Astrocyte (in vitro differentiated cells and primary cell): ENCODE measurements around the gene MRPS18B. TPM values are rescaled to one million over a fixed set of nuclear protein-coding genes. Genes with fewer than 3 reads are reported as not detected.

ENCODE experiments used
- DNase-seq: peaks from one replicate; pipeline ENCODE4 v3.0.0-alpha.2; 2010; ENCODE audit warnings: low read depth
- FAIRE-seq: peaks from 2 replicates; lab custom pipeline; 2011; peaks lifted over from hg19 to GRCh38; lab: Jason Lieb, UNC
- H2AFZ ChIP-seq: 2 replicates; pipeline ENCODE4 v1.6.0; 2012; ENCODE audit warnings: low read depth, low read length, inconsistent platforms
- H3K27ac ChIP-seq: 2 replicates; pipeline ENCODE4 v1.5.1; 2011; ENCODE audit warnings: low read depth, low read length, inconsistent platforms
- H3K27me3 ChIP-seq: 2 replicates; pipeline ENCODE4 v1.6.0; 2011; ENCODE audit warnings: low read length, inconsistent platforms; ENCODE audit not compliant: insufficient read depth
- H3K36me3 ChIP-seq: 2 replicates; pipeline ENCODE4 v1.5.1; 2011; ENCODE audit warnings: low read length, inconsistent platforms; ENCODE audit not compliant: insufficient read depth
- H3K4me1 ChIP-seq: 2 replicates; pipeline ENCODE4 v1.5.1; 2011; ENCODE audit warnings: low read length, inconsistent platforms; ENCODE audit not compliant: insufficient read depth
- H3K4me2 ChIP-seq: 2 replicates; pipeline ENCODE4 v1.6.0; 2012; ENCODE audit warnings: low read length, inconsistent platforms
- H3K4me3 ChIP-seq: 2 replicates; pipeline ENCODE4 v1.5.1; 2011; ENCODE audit warnings: low read depth, mild to moderate bottlenecking, low read length, inconsistent platforms; ENCODE audit not compliant: insufficient read depth
- H3K79me2 ChIP-seq: 2 replicates; pipeline ENCODE4 v1.6.0; 2012; ENCODE audit warnings: mild to moderate bottlenecking, low read length, inconsistent platforms; ENCODE audit not compliant: insufficient read depth
- H3K9ac ChIP-seq: 2 replicates; pipeline ENCODE4 v1.6.0; 2012; ENCODE audit warnings: mild to moderate bottlenecking, low read length, inconsistent platforms
- H3K9me3 ChIP-seq: 2 replicates; pipeline ENCODE4 v1.5.1; 2012; ENCODE audit warnings: low read depth, mild to moderate bottlenecking, low read length, inconsistent platforms; ENCODE audit not compliant: insufficient read depth
- H4K20me1 ChIP-seq: 2 replicates; pipeline ENCODE4 v1.6.0; 2012; ENCODE audit warnings: low read length, inconsistent platforms; ENCODE audit not compliant: insufficient read depth
- H3K27ac Mint-ChIP-seq: one replicate; pipeline ENCODE4 v1.8.0; 2021; ENCODE audit warnings: mild to moderate bottlenecking, mixed read lengths; ENCODE audit not compliant: unreplicated experiment
- H3K27me3 Mint-ChIP-seq: one replicate; pipeline ENCODE4 v1.8.0; 2021; ENCODE audit warnings: low read depth, mixed read lengths; ENCODE audit not compliant: unreplicated experiment
- H3K36me3 Mint-ChIP-seq: one replicate; pipeline ENCODE4 v1.8.0; 2021; ENCODE audit warnings: low read depth, mixed read lengths; ENCODE audit not compliant: unreplicated experiment
- H3K4me1 Mint-ChIP-seq: one replicate; pipeline ENCODE4 v1.8.0; 2021; ENCODE audit warnings: low read depth, mixed read lengths; ENCODE audit not compliant: unreplicated experiment
- H3K4me3 Mint-ChIP-seq: one replicate; pipeline ENCODE4 v1.8.0; 2021; ENCODE audit warnings: mild to moderate bottlenecking, moderate library complexity, mixed read lengths; ENCODE audit not compliant: unreplicated experiment
- H3K9me3 Mint-ChIP-seq: one replicate; pipeline ENCODE4 v1.8.0; 2021; ENCODE audit warnings: mild to moderate bottlenecking, mixed read lengths; ENCODE audit not compliant: unreplicated experiment
- CTCF ChIP-seq: IDR thresholded peaks from 2 replicates; pipeline ENCODE4 v1.5.1; 2011; ENCODE audit warnings: low read depth, mild to moderate bottlenecking, inconsistent platforms, low read length, moderate library complexity; ENCODE audit not compliant: insufficient read depth
- EZH2 ChIP-seq: IDR thresholded peaks from 2 replicates; pipeline ENCODE4 v1.6.1; 2012; ENCODE audit warnings: mild to moderate bottlenecking, low read length, inconsistent platforms; ENCODE audit not compliant: insufficient read depth
- microRNA-seq: library from miRNA; unstranded; fragments of <30 nt; microRNA quantifications from one replicate; pipeline ENCODE4 v1.2.0, GENCODE V29; 2020
- total RNA-seq: library from RNA; stranded (reverse); gene quantifications from 2 replicates; pipeline ENCODE4 v1.2.1, GENCODE V29; 2021

The MRPS18B gene
- total RNA-seq, 1 donor from 2014 or later: 28.0 TPM

GRCh38 chr6:30670760-30671527, 53.3 kb downstream of the MRPS18B start:
- H3K27ac Mint-ChIP-seq: peak overlapping the region; percentile 72

GRCh38 chr6:30672445-30673253, 55.0 kb downstream of the MRPS18B start, which contains the start of gene DHX16:
Gene DHX16, minus strand, starts transcription at chr6:30673006. Its CDS starts 165 bp downstream, at chr6:30672841.
- peaks cover 42% of the 10 kb centered on the region for H3K79me2 ChIP-seq
- H3K4me1 ChIP-seq: peaks cover 5% of the 10 kb centered on the region
- H3K4me1 Mint-ChIP-seq: peaks cover 11% of the 10 kb centered on the region
- peak within 1 kb of the TSS; percentile 92 for H3K9ac ChIP-seq
- peak within 1 kb of the TSS; percentile 94 for H3K4me3 Mint-ChIP-seq
- H3K36me3 ChIP-seq: peaks cover 22% of the 10 kb centered on the region
- H4K20me1 ChIP-seq: peaks cover 23% of the 10 kb centered on the region
- no peaks in the 10 kb centered on the region for H3K9me3 Mint-ChIP-seq
- FAIRE-seq (peak; percentile 80), DNase-seq (peak; percentile 98)
- H3K27me3 Mint-ChIP-seq: no peaks in the 10 kb centered on the region
- peak within 1 kb of the TSS; percentile 88 for H2AFZ ChIP-seq
- peak within 1 kb of the TSS; percentile 83 for H3K4me3 ChIP-seq
- peak within 1 kb of the TSS; percentile 88 for H3K27ac Mint-ChIP-seq
- no peaks in the 10 kb centered on the region for H3K27me3 ChIP-seq
- peak within 1 kb of the TSS; percentile 63 for H3K27ac ChIP-seq
- TF ChIP-seq EZH2 (no peak), CTCF (peak; percentile 99)
- H3K9me3 ChIP-seq: no peaks in the 10 kb centered on the region
- peak within 1 kb of the TSS; percentile 97 for H3K4me2 ChIP-seq
- peaks cover 19% of the 10 kb centered on the region for H3K36me3 Mint-ChIP-seq

More at GRCh38 chr6:30670760-30671527, 53.3 kb downstream of the MRPS18B start:
- Histone ChIP-seq H4K20me1 (peaks cover 7% of the 10 kb centered on the region), H3K36me3 (peaks cover 19% of the 10 kb centered on the region), H2AFZ (no peak overlapping the region), H3K4me3 (no peak overlapping the region), H3K27ac (no peak overlapping the region), H3K4me2 (peak overlapping the region; percentile 97), H3K79me2 (peaks cover 30% of the 10 kb centered on the region), H3K9me3 (no peaks in the 10 kb centered on the region), H3K9ac (peak overlapping the region; percentile 92), H3K27me3 (no peaks in the 10 kb centered on the region), H3K4me1 (peaks cover 5% of the 10 kb centered on the region)
- Mint-ChIP-seq H3K36me3 (peaks cover 10% of the 10 kb centered on the region), H3K4me1 (peaks cover 9% of the 10 kb centered on the region), H3K27me3 (no peaks in the 10 kb centered on the region), H3K9me3 (no peaks in the 10 kb centered on the region), H3K4me3 (peak overlapping the region; percentile 94)
- TF ChIP-seq EZH2: no peak
- peak; percentile 25 for TF ChIP-seq CTCF
- no peak for DNase-seq
- FAIRE-seq: no peak

Small RNA genes within 50 kb of the gene (microRNA-seq; reads per million reads assigned to microRNA genes)
- gene MIR877: 629 reads per million, percentile 79 among the genes with 10 or more reads in this experiment

Other genes starting within 250 kb of the MRPS18B start
- gene HLA-E, start 128.3 kb upstream of the MRPS18B start, total RNA-seq: 94.9 and 105 TPM in 2 replicates
- 49.0 and 49.3 TPM in 2 replicates for gene GNL1, start 61.4 kb upstream of the MRPS18B start, total RNA-seq
- gene PRR3, start 60.5 kb upstream of the MRPS18B start, total RNA-seq: 11.0 and 13.0 TPM in 2 replicates
- gene ABCF1, start 46.4 kb upstream of the MRPS18B start, total RNA-seq: 58.1 and 60.3 TPM in 2 replicates
- 64.6 and 69.1 TPM in 2 replicates for gene PPP1R10, start 597 bp upstream of the MRPS18B start, total RNA-seq
- gene ATAT1, start 9.0 kb downstream of the MRPS18B start, total RNA-seq: 15.7 and 16.6 TPM in 2 replicates
- 12.0 and 12.7 TPM in 2 replicates for gene C6orf136, start 29.3 kb downstream of the MRPS18B start, total RNA-seq
- gene DHX16, start 55.2 kb downstream of the MRPS18B start, total RNA-seq: 29.3 and 30.0 TPM in 2 replicates
- 145 and 156 TPM in 2 replicates for gene PPP1R18, start 68.8 kb downstream of the MRPS18B start, total RNA-seq
- gene NRM, start 73.1 kb downstream of the MRPS18B start, total RNA-seq: 12.2 and 12.8 TPM in 2 replicates
- gene MDC1, start 99.4 kb downstream of the MRPS18B start, total RNA-seq: 25.2 and 25.4 TPM in 2 replicates
- gene TUBB, start 102.5 kb downstream of the MRPS18B start, total RNA-seq: 815 and 887 TPM in 2 replicates
- gene FLOT1, start 124.8 kb downstream of the MRPS18B start, total RNA-seq: 77.6 and 85.2 TPM in 2 replicates
- 216 and 221 TPM in 2 replicates for gene IER3, start 126.7 kb downstream of the MRPS18B start, total RNA-seq